HG02870 (cell line): ENCODE results near the gene HMOX1.
A peak's percentile ranks its signal among the peaks of the same experiment; 100 is the strongest.
"Not testable (repeated sequence)": the region's sequence is repeated elsewhere in the genome, so short reads cannot be mapped to it uniquely, and the experiment has no call there.

Experiments used
- ATAC-seq: cut with Tn5 transposase; IDR thresholded peaks from one replicate; pipeline ENCODE4 v1.9.1; 2021; ENCODE audit warnings: mild to moderate bottlenecking, moderate library complexity; ENCODE audit not compliant: unreplicated experiment

The HMOX1 gene

DNA sequence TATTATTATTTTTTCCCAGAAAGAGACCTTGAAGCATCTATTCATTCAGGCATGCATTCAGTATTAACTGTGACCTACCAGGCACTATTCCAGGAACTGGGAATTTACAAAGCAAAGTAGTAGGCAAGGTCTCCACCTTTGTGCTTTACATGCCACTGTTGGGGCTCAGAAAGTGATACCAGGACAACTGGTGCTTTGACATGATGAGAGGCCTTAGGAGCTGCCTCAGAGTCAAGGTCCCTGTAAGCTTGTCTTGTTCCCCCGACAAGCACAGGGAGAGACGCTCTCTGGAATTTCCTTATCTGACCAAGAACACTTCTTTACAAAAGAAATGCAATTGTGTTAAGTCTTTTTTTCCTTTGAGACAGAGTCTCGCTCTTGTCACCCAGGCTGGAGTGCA is 2.3 kb upstream of the HMOX1 start:
- ATAC-seq: no peak

DNA sequence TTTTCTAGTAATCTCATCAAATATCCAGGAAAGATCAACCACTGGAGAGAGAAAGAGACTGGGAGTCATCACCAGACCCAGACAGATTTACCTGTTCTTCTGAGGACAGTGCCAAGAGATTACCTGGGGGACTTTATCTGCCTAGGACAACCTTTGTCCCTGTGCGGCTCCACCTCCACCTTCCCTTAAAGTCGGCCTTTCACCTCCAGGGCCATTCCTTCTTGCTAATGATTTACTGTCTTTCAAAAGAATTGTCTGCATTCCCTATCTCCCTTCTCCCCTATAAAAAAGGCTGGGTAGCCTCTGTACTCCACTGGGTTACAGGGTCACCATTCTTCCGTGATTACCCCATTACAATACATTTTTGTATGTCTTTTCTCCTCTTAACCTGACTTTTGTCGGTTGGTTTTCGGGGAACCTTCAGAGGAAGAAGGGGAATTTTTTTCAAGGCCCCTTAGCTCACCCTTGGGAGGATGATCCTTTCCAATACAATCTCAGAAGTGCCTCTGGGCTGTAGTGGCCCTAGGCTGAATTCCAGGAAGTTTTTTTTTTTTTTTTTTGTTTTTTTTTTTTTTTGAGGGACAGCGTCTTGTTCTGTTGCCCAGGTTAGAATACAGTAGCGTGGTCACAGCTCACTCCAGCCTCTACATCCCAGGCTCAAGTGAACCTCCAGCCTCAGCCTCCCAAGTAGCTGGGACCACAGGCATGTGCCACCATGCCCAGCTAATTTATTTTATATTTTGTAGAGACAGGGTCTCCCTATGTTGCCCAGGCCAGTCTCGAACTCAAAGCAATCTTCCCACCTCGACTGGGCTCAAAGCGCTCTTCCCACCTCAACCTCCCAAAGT is 1.5 kb upstream of the HMOX1 start:
- no peak for ATAC-seq

DNA sequence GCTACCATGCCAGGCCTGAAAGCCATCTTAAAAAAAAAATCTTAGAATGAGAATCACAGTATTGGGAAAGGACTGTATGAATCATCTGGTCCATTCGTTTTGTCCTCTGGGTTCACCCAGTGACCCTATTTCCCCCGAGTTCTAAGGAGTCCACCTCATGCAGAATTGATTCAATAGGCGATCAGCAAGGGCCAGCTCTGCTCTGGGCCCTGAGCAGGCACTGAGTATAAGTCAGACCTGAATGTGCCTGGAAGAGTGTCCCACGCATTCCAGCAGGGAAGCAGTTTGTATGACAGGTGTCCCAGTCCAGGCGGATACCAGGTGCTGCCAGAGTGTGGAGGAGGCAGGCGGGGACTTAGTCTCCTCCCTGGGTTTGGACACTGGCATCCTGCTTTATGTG is 883 bp upstream of the HMOX1 start:
- ATAC-seq: no peak

DNA sequence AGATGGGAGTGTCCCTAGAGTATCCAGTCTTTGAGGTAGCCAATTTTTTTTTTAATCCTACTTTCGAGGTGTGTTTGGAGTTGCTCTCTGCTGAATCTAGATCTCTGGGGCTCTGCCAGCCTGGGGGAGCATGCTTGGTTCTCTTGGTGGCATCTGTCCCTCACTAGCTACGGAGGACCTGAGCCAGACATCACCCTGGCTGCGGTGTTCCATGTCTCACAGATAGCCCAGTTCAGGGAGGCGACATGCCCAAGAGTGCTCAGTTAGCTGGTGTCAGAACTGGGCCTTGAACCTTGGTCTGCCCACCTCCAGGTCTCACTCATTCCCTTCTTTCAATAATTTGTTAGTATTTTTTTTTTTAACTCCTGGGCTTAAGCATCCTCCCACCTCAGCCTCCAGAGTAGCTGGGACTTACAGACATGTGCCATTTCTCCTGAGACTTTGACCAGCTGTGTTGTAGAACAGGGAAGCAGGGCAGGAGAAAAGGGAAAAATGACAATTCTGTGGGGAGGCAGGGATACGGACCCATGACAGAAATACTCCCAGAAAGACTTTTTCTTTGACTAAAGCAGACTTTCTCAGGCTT is 621 bp downstream of the HMOX1 start:
- no peak for ATAC-seq

DNA sequence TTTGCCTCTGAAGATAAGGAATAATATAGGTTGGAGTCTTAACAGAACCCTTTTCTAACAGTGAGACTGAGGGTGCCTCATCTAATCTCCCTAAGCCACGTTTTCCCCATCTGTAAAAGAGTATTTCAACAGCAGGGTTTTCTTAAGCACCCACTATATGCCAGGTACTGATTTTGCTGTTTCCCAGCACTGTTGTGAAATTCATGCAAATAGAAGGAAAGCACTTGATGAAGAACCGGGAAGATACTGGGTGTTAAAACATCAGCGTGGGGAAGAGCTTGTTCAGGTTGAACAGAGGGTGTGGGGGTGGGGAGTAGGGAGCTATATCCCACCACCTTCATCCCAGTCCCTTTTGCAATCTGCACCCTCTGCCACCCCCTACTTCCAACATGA is 2.8 kb downstream of the HMOX1 start:
- no peak for ATAC-seq

DNA sequence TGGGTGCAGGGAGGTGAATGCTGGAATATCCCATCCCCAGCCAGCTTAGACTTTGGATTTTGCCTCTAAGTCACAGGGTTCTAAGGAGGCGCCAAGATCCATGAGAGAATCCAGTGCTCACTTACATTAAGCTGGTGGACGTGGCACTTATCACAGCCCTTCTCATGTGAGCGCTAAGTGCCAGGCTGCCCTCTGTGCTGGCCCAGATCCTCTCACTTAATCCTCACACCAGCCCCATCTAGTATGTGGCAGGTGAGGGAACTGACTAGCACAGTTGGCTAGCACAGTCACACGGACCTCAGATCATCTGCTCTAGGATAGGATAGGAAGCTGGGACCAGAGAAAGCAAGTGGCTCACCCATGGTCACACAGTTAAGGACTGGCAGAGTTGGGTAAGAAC is 3.6 kb downstream of the HMOX1 start:
- no peak for ATAC-seq

DNA sequence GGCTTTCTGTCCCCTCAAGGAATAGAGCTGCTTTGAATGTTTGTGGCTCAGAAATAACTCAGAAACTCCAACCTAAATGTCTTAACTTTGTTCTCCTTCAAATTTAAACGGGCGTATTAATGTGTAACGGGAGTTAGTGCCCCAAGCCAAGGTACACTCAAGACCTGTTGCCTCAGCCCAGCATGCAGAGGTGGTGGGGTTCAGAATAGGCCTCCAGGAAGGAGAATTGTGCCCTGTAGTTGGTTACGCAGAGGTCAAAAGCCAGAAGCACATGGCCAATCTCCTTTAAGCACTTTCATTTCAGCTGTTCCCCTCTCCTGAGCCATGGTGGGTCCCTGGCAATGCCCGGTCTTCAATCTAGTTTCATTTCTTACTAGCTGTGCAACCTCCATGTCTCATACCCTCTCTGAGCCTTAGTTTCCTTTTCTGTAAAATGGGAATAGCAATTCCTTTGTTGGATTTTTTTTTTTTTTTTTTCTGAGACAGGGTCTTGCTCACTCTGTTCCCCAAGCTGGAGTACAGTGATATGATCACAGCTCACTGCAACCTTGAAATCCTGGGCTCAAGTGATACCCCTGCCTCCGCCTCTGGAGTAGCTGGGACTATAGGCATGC is 4.2 kb downstream of the HMOX1 start:
- no peak for ATAC-seq

DNA sequence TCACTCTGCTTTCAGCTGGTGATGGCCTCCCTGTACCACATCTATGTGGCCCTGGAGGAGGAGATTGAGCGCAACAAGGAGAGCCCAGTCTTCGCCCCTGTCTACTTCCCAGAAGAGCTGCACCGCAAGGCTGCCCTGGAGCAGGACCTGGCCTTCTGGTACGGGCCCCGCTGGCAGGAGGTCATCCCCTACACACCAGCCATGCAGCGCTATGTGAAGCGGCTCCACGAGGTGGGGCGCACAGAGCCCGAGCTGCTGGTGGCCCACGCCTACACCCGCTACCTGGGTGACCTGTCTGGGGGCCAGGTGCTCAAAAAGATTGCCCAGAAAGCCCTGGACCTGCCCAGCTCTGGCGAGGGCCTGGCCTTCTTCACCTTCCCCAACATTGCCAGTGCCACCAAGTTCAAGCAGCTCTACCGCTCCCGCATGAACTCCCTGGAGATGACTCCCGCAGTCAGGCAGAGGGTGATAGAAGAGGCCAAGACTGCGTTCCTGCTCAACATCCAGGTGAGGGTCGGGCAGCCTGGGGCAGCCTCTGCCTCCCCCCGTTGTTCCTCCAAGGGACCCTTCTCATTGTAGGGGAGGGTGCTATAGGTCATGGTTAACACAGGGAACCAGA is 5.9 kb downstream of the HMOX1 start:
- no peak for ATAC-seq

DNA sequence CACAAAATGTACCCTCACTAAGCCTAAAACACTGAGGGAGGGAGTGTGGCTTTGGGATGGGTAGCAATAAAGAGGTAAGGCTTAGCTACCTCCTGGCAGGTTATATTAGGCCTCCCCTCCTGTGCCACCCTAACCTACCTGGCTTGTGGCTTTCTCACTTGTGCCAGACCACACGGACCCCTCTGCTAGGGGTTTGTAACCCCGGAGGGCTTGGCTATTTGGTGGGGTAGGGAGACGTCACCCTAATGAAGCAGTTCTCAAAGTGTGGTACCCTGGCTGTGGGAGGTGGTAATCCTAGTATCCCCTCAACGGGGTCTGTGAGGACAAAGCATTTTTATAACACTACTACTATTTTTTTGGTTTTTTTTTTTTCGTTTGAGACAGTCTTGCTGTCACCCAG is 10.0 kb downstream of the HMOX1 start:
- ATAC-seq: no peak

DNA sequence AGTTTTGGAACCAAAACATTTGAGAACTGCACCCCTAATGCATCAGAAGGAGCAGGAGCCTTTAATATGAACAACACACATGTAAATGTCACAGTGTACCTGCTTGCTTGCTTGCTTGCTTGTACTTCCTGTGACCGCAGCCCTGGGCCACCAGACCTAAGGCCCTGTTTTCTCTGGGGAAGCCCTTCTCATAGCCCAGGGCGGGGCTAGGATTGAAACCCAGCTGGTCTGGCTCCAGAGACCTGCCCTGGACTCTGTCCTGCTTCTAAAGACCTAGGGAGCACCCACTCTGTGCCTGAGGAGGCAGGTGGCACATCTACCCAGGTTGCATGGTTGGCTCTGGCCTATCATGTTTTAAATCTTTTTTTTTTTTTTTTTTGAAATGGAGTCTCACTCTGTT is 11.5 kb downstream of the HMOX1 start:
- ATAC-seq: no peak

DNA sequence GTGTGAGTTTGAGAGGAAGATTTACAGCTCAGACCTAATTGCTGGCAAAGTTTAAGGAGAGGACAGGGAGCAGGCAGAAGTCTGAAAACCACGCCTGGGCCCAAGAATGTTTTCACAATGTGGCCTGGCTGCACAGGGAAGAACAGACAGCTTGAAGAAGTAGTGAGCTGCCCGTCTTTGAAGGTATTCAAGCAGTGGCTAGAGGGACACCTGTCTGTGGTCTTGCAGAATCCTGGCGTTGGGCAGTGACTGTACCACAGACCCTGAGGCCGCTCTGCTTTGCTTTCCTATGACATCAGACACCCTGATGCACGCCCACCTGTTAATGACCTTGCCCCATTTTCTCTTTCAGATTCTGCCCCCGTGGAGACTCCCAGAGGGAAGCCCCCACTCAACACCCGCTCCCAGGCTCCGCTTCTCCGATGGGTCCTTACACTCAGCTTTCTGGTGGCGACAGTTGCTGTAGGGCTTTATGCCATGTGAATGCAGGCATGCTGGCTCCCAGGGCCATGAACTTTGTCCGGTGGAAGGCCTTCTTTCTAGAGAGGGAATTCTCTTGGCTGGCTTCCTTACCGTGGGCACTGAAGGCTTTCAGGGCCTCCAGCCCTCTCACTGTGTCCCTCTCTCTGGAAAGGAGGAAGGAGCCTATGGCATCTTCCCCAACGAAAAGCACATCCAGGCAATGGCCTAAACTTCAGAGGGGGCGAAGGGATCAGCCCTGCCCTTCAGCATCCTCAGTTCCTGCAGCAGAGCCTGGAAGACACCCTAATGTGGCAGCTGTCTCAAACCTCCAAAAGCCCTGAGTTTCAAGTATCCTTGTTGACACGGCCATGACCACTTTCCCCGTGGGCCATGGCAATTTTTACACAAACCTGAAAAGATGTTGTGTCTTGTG is 12.5 kb downstream of the HMOX1 start:
- ATAC-seq: no peak

DNA sequence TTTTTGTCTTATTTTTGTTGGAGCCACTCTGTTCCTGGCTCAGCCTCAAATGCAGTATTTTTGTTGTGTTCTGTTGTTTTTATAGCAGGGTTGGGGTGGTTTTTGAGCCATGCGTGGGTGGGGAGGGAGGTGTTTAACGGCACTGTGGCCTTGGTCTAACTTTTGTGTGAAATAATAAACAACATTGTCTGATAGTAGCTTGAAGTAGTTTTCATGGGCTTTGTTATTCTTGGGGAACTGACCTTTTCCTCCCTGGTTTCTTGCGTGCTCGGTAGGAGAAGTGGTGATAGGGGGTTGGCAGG is 13.1 kb downstream of the HMOX1 start:
- no peak for ATAC-seq

DNA sequence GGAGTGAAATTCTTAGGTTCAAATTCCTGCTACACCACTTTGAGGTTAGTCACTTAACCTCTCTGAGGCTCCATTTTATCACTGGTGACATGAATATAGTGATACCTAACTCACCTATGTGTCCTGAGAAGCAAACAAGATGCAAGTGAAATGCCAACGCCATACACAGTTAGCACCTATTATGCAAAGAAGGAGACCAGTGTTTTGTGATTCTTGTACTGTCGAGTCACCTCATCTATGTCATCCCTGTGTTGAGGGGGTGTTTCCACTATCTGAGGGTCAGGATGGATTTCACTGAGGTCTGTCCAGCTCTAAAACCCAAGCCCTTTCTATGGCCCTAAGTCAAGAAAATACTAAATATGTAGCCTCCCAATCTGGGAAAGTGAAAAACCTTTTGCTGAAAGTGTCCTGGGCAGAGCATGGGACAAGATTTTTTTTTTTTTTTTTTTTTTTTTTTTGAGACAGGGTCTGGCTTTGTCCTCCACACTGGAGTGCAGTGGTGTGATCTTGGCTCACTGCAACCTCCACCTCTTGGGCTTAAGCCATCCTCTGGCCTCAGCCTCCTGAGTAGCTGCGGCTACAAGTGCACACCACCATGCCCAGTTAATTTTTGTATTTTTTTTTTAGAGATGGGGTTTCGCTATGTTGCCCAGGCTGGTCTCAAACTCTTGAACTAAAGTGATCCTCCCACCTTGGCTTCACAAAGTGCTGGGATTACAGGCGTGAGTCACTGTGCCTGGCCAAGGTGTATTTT is 14.1 kb downstream of the HMOX1 start:
- ATAC-seq: no peak

DNA sequence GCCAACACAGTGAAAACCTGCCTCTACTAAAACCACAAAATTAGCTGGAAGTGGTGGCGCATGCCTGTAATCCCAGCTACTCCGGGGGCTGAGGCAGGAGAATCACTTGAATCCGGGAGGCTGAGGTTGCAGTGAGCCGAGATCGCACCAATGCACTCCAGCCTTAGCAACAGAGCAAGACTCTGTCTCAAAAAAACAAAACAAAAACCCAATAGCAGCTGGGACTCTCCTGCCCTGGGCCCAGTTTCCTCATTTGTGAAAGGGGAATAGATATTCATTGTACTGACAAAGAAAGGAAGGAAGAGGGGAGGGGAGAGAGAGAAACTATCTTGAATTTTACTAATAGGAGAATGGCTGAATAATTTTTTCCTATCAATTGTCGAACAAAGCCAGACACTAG is 15.7 kb downstream of the HMOX1 start:
- ATAC-seq: not testable (repeated sequence)

DNA sequence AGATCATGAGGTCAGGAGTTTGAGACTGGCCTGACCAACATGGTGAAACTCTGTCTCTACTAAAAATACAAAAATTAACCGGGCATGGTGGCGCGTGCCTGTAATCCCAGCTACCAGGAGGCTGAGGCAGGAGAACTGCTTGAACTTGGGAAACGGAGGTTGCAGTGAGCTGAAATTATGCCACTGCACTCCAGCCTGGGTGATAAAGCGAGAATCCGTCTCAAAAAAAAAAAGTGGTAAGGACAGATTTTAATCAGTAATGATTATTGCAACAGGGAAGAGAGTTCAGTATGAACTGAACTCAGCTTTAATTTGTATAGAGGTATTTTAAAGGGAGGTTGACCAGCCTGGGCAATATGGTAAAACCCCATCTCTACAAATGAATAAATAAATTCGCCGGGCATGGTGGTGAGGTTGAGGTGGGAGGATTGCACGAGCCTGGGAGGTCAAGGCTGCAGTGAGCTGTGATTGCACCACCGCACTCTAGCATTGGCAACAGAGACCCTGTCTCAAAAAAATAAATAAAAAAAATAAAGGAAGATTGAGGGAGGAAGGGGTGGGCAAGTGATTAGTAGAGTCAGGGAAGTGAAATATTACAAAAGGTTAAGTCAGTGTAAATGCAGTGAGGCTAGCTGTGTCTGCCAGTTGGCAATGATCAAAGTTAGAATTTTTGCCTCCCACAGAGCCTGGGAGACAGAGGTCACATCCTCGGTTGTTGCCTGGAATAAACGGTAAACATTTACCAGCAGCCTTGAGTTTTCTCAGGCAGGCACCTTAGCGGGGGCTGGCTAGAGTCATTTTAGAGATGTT is 16.4 kb downstream of the HMOX1 start:
- ATAC-seq: no peak

DNA sequence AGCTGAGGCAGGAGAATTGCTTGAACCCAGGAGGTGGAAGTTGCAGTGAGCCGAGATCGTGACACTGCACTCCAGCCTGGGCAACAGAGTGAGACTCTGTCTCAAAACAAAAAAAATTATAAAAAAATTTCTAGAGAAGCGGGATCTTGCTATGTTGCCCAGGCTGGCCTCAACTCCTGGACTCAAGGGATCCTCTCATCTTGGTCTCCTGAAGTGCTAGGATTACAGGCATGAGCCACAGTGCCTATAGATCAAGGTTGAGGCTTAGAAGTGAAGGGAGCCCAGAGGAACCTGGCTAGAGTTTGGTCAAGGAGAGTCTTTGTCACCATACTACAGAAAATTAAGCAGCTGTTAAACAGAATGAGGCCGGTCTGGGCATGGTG is 17.7 kb downstream of the HMOX1 start:
- ATAC-seq: no peak

DNA sequence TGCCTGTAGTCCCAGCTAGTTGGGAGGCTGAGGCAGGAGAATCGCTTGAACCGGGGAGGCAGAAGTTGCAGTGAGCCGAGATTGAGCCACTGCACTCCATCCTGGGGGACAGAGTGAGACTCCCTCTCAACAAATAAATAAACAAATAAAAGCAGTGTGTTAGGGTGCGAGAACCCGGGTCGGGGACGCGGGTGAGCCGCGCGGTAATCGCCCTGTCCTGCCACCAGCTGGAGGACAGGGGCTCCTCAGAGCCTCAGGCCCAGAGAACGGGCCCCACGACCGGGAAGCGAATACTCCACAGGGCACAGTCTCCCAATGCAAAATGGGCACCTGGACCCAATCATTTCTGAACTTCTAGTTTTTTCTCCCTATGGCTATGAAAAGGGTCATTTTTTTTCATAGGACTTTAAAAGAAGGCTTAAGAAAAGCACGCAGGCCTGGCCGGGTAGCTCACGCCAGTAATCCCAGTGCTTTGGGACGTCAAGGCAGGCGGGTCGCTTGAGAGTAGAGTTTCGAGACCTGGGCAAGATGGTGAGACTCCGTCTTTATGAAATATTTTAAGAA is 18.3 kb downstream of the HMOX1 start:
- no peak for ATAC-seq

DNA sequence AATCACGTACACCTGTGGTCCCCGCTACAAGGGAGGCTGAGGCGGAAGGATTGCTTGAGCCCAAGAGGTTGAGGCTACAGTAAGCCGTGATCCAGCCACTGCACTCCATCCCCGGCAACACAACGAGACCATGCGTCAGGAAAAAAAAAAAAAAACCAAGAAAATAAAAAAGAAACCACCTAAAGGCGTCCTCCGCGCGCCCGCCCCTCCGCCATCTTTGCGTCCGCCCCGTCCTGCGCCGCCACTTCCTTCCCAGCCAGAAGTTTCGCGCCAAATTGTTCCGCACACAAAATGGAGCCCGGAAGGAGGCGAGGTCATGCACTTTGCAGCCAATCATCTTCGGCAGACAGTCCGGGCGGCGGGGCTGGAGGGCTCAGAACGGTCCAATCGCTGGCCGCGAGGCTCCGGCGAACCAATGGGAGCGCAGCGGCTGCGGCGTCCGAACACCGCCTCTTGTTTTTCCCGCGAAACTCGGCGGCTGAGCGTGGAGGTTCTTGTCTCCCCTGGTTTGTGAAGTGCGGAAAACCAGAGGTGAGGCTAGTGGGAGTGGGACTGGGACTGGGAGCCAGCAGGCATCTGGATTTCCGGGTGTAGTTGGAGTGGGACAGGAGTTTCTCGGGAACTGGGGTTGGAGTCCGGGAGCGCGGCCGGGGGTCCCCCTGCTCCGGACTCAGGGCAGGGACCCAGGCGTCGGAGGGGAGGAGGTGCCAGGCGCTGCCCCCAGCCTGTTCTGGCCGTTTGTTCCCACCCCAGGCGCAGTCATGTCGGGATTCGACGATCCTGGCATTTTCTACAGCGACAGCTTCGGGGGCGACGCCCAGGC is 19.0 kb downstream of the HMOX1 start, which contains the start of gene MCM5:
Gene MCM5 (plus strand): TSS at position 463 of the 823 bp plus-strand sequence. CDS start 299 bp downstream, at position 762.
- peak; percentile 93 for ATAC-seq
